NCI-H187 (cell line): ENCODE data around the gene PHAX.
A peak's percentile ranks its signal among the peaks of the same experiment; 100 is the strongest.
"Not testable (repeated sequence)": the region's sequence is repeated elsewhere in the genome, so short reads cannot be mapped to it uniquely, and the experiment has no call there.

Experiments used
- DNase-seq, 2 experiments: peaks; one replicate each; lab custom pipeline; 2025; lab: John Stamatoyannopoulos, UW

PHAX gene

GRCh38 chr5:126600631-126601511 lies at the start of gene PHAX:
TSS of gene PHAX (plus strand) at chr5:126600947. CDS start at chr5:126600963, 16 bp downstream.
- DNase-seq, result peak; percentile 50 to 55

- DNase-seq, result no peak
Measured at GRCh38 chr5:126552614-126553013, 48.1 kb upstream of the PHAX start.

- not testable (repeated sequence) for DNase-seq
Measured at GRCh38 chr5:126555101-126555500, 45.6 kb upstream of the PHAX start.

- DNase-seq, result no peak
Measured at GRCh38 chr5:126561908-126562307, 38.8 kb upstream of the PHAX start.

- no peak for DNase-seq
Measured at GRCh38 chr5:126562823-126563222, 37.9 kb upstream of the PHAX start.

GRCh38 chr5:126568206-126568755 lies 32.5 kb upstream of the PHAX start:
- DNase-seq, result peak in 1 of 2 experiments; percentile 14

GRCh38 chr5:126575644-126576043 lies 25.1 kb upstream of the PHAX start:
- DNase-seq, result no peak

GRCh38 chr5:126576974-126577373 lies 23.8 kb upstream of the PHAX start:
- DNase-seq, result no peak

- no peak for DNase-seq
Measured at GRCh38 chr5:126577415-126577814, 23.3 kb upstream of the PHAX start.

- DNase-seq, result no peak
Measured at GRCh38 chr5:126579716-126580115, 21.0 kb upstream of the PHAX start.

- DNase-seq, result no peak
Measured at GRCh38 chr5:126583761-126584160, 17.0 kb upstream of the PHAX start.

- no peak for DNase-seq
Measured at GRCh38 chr5:126587551-126588390, 13.0 kb upstream of the PHAX start.

GRCh38 chr5:126589536-126590297 lies 11.0 kb upstream of the PHAX start:
- no peak for DNase-seq

GRCh38 chr5:126591549-126591948 lies 9.2 kb upstream of the PHAX start:
- no peak for DNase-seq

- DNase-seq, result peak; percentile 60 to 92
Measured at GRCh38 chr5:126594748-126595485, 5.8 kb upstream of the PHAX start, which contains the start of gene ALDH7A1. TSS of gene ALDH7A1 (minus strand) at chr5:126595219. CDS start at chr5:126595198, 21 bp downstream.

- DNase-seq, result no peak
Measured at GRCh38 chr5:126595486-126596083, 5.2 kb upstream of the PHAX start.

- no peak for DNase-seq
Measured at GRCh38 chr5:126597156-126597555, 3.6 kb upstream of the PHAX start.

GRCh38 chr5:126599499-126599898 lies 1.2 kb upstream of the PHAX start:
- no peak for DNase-seq

GRCh38 chr5:126599971-126600630 lies 646 bp upstream of the PHAX start:
- not testable (repeated sequence) for DNase-seq

GRCh38 chr5:126603402-126603991 lies 2.8 kb downstream of the PHAX start:
- no peak for DNase-seq
